Keratinocyte (primary cell): ENCODE results near the gene PARD3B. TPM values are rescaled to one million over a fixed set of nuclear protein-coding genes. Genes with fewer than 3 reads are reported as not detected.

ENCODE experiments used
- DNase-seq: peaks from one replicate; pipeline ENCODE4 v3.0.0-alpha.2; 2011; ENCODE audit warnings: low read depth, missing footprints, low spot score
- FAIRE-seq: peaks from 2 replicates; lab custom pipeline; 2011; peaks lifted over from hg19 to GRCh38; lab: Jason Lieb, UNC
- H2AFZ ChIP-seq: 2 replicates; pipeline ENCODE4 v1.6.0; 2012; ENCODE audit warnings: low read length, control low read depth, inconsistent platforms; ENCODE audit not compliant: control insufficient read depth
- H3K27ac ChIP-seq: 2 replicates; pipeline ENCODE4 v1.5.1; 2011; ENCODE audit warnings: low read length; ENCODE audit not compliant: control insufficient read depth, insufficient read depth
- H3K27me3 ChIP-seq: 3 replicates; pipeline ENCODE4 v1.6.0; 2011; ENCODE audit warnings: low read length; ENCODE audit not compliant: control insufficient read depth, insufficient read depth; ENCODE audit errors: extremely low read depth
- H3K36me3 ChIP-seq, 2 experiments: 2 replicates in 1 of 2; 3 replicates in 1 of 2; pipeline ENCODE4 v1.5.1; 2011; ENCODE audit warnings: low read length in 2 of 2, mild to moderate bottlenecking in 1 of 2; ENCODE audit not compliant: control insufficient read depth in 2 of 2, insufficient read depth in 2 of 2; ENCODE audit errors: extremely low read depth in 1 of 2
- H3K4me1 ChIP-seq: 3 replicates; pipeline ENCODE4 v1.5.1; 2011; ENCODE audit warnings: low read length; ENCODE audit not compliant: control insufficient read depth, insufficient read depth; ENCODE audit errors: extremely low read depth
- H3K4me2 ChIP-seq: 3 replicates; pipeline ENCODE4 v1.6.0; 2011; ENCODE audit warnings: low read depth, low read length; ENCODE audit not compliant: control insufficient read depth, insufficient read depth; ENCODE audit errors: extremely low read depth
- H3K4me3 ChIP-seq, 3 experiments: fragments of 200-600 bp in 1 of 3; sonication (generic) in 1 of 3; 2 replicates in 2 of 3; 3 replicates in 1 of 3; pipeline ENCODE4 v1.5.1; 2011 to 2016; ENCODE audit warnings: low read length in 3 of 3, mild to moderate bottlenecking in 3 of 3, control low read depth in 2 of 3, inconsistent platforms in 1 of 3, low read depth in 1 of 3, mixed read lengths in 1 of 3, mixed run types in 1 of 3, moderate library complexity in 1 of 3; ENCODE audit not compliant: control insufficient read depth in 2 of 3, insufficient read depth in 2 of 3; ENCODE audit errors: extremely low read depth in 1 of 3
- H3K79me2 ChIP-seq: 2 replicates; pipeline ENCODE4 v1.6.0; 2012; ENCODE audit warnings: low read length; ENCODE audit not compliant: control insufficient read depth, insufficient read depth
- H3K9ac ChIP-seq: 3 replicates; pipeline ENCODE4 v1.6.0; 2011; ENCODE audit warnings: low read length; ENCODE audit not compliant: control insufficient read depth, insufficient read depth; ENCODE audit errors: extremely low read depth
- H3K9me1 ChIP-seq: 3 replicates; pipeline ENCODE4 v1.6.0; 2011; ENCODE audit warnings: low read length; ENCODE audit not compliant: control insufficient read depth, insufficient read depth; ENCODE audit errors: extremely low read depth
- H3K9me3 ChIP-seq: 2 replicates; pipeline ENCODE4 v1.5.1; 2012; ENCODE audit warnings: low read depth, low read length; ENCODE audit not compliant: control insufficient read depth
- H4K20me1 ChIP-seq: 3 replicates; pipeline ENCODE4 v1.6.0; 2011; ENCODE audit warnings: low read length; ENCODE audit not compliant: control insufficient read depth, insufficient read depth; ENCODE audit errors: extremely low read depth
- CTCF ChIP-seq, 3 experiments: IDR thresholded peaks in 1 of 3; conservative IDR thresholded peaks in 1 of 3; optimal IDR thresholded peaks in 1 of 3; 2 replicates in 2 of 3; 3 replicates in 1 of 3; pipeline versions ENCODE3 to v1.5.1; 2011; ENCODE audit warnings: low read length in 3 of 3, mild to moderate bottlenecking in 3 of 3, moderate library complexity in 2 of 3, control low read depth in 1 of 3, inconsistent platforms in 1 of 3; ENCODE audit not compliant: insufficient read depth in 2 of 3; ENCODE audit errors: extremely low read depth in 1 of 3
- EZH2 ChIP-seq: IDR thresholded peaks from one replicate; pipeline ENCODE4 v1.6.1; 2012; ENCODE audit warnings: inconsistent platforms, mild to moderate bottlenecking, low read length, moderate library complexity
- dilution Hi-C: fragments of 300-500 bp; cut with MboI; formaldehyde crosslinking; loops from one replicate; pipeline ENCODE4 v1.7.0; 2020; ENCODE audit warnings: low sequenced_read_pairs; ENCODE audit not compliant: extremely low pct_ligation_motif_present
- polyA plus RNA-seq, 5 experiments: library from polyadenylated mRNA; depleted of rRNA in 3 of 5; stranded (reverse) in 3 of 5; stranded (forward) in 1 of 5; unstranded in 1 of 5; fragments of >200 nt; gene quantifications; 1 replicate in 1 of 5; 2 replicates in 3 of 5; 3 replicates in 1 of 5; pipeline versions ENCODE4 v1.2.1 to v1.2.3, GENCODE V29; 2011 to 2012; ENCODE audit warnings: missing spikeins in 2 of 5, low read depth in 1 of 5, low replicate concordance in 1 of 5

Gene PARD3B
- polyA plus RNA-seq, 1 donor (not counting 4 experiments of a cell fraction or from before 2014, with no cell fraction given), result 1.2 TPM

- dilution Hi-C loops, result no loop called here
- H3K36me3 ChIP-seq, result no peaks in the 10 kb centered on the region
- no peak overlapping the region for H3K9ac ChIP-seq
- H3K4me3 ChIP-seq, result no peak overlapping the region
- no peaks in the 10 kb centered on the region for H3K9me3 ChIP-seq
- no peaks in the 10 kb centered on the region for H4K20me1 ChIP-seq
- no peaks in the 10 kb centered on the region for H3K79me2 ChIP-seq
- H3K27ac ChIP-seq, result no peak overlapping the region
- TF ChIP-seq EZH2 (no peak), CTCF (optimal IDR thresholded peaks at IDR 0.05 in 1 of 3, IDR thresholded peaks at IDR 0.05 in 1 of 3, conservative IDR thresholded peaks at IDR 0.05 in 1 of 3; ENCODE audit: extremely low read depth in 1 of 3, insufficient read depth in 2 of 3, low read length in 3 of 3) (no peak)
- FAIRE-seq (no peak), DNase-seq (no peak)
- H2AFZ ChIP-seq, result no peak overlapping the region
- peaks cover 4% of the 10 kb centered on the region for H3K4me1 ChIP-seq
- H3K9me1 ChIP-seq, result no peaks in the 10 kb centered on the region
- H3K4me2 ChIP-seq, result no peak overlapping the region
- H3K27me3 ChIP-seq, result no peaks in the 10 kb centered on the region
Measured at GRCh38 chr2:205369813-205370212, 824.5 kb downstream of the PARD3B start.

GRCh38 chr2:205370726-205371125 is 825.5 kb downstream of the PARD3B start:
- TF ChIP-seq CTCF (optimal IDR thresholded peaks at IDR 0.05 in 1 of 3, IDR thresholded peaks at IDR 0.05 in 1 of 3, conservative IDR thresholded peaks at IDR 0.05 in 1 of 3; ENCODE audit: extremely low read depth in 1 of 3, insufficient read depth in 2 of 3, low read length in 3 of 3) (no peak), EZH2 (no peak)
- dilution Hi-C loops, result no loop called here

More at GRCh38 chr2:205370726-205371125, 825.5 kb downstream of the PARD3B start:
- FAIRE-seq (no peak), DNase-seq (no peak)
- Histone ChIP-seq H3K9me1 (no peaks in the 10 kb centered on the region), H4K20me1 (no peaks in the 10 kb centered on the region), H3K4me2 (no peak overlapping the region), H3K27me3 (no peaks in the 10 kb centered on the region), H3K27ac (no peak overlapping the region), H2AFZ (no peak overlapping the region), H3K4me1 (peaks cover 4% of the 10 kb centered on the region), H3K9me3 (no peaks in the 10 kb centered on the region), H3K9ac (no peak overlapping the region), H3K4me3 (no peak overlapping the region), H3K79me2 (no peaks in the 10 kb centered on the region), H3K36me3 (no peaks in the 10 kb centered on the region)
